Ecto neural progenitor cell (in vitro differentiated cells): ENCODE results near the gene SERPINA9.

Experiments used
- DNase-seq: peaks from one replicate; pipeline ENCODE4 v3.0.0-alpha.2; 2018; ENCODE audit warnings: low spot score

Gene SERPINA9

GRCh38 chr14:94462763-94463572 is 13.0 kb downstream of the SERPINA9 start:
- no peak for DNase-seq

- no peak for DNase-seq
Observed at GRCh38 chr14:94462219-94462551, 13.8 kb downstream of the SERPINA9 start.

- DNase-seq = peak; percentile 21
Observed at GRCh38 chr14:94461526-94462218, 14.3 kb downstream of the SERPINA9 start.

GRCh38 chr14:94460631-94461416 is 15.2 kb downstream of the SERPINA9 start:
- peak; percentile 18 for DNase-seq

GRCh38 chr14:94458558-94459205 is 17.3 kb downstream of the SERPINA9 start:
- no peak for DNase-seq

- no peak for DNase-seq
Observed at GRCh38 chr14:94458096-94458495, 17.9 kb downstream of the SERPINA9 start.

GRCh38 chr14:94455928-94456327 is 20.1 kb downstream of the SERPINA9 start:
- no peak for DNase-seq

GRCh38 chr14:94451826-94452225 is 24.2 kb downstream of the SERPINA9 start:
- peak; percentile 31 for DNase-seq

GRCh38 chr14:94451091-94451771 is 24.8 kb downstream of the SERPINA9 start:
- DNase-seq = peak; percentile 26

GRCh38 chr14:94450722-94451090 is 25.3 kb downstream of the SERPINA9 start:
- DNase-seq = peak; percentile 11

- DNase-seq = no peak
Observed at GRCh38 chr14:94449930-94450329, 26.1 kb downstream of the SERPINA9 start.

- peak; percentile 11 for DNase-seq
Observed at GRCh38 chr14:94448071-94448808, 27.8 kb downstream of the SERPINA9 start.

GRCh38 chr14:94447206-94447605 is 28.8 kb downstream of the SERPINA9 start:
- no peak for DNase-seq

- DNase-seq = no peak
Observed at GRCh38 chr14:94446126-94446525, 29.9 kb downstream of the SERPINA9 start.

- DNase-seq = no peak
Observed at GRCh38 chr14:94445003-94445402, 31.0 kb downstream of the SERPINA9 start.

- no peak for DNase-seq
Observed at GRCh38 chr14:94441531-94442205, 34.3 kb downstream of the SERPINA9 start.

- DNase-seq = no peak
Observed at GRCh38 chr14:94441130-94441529, 34.9 kb downstream of the SERPINA9 start.

GRCh38 chr14:94439453-94440057 is 36.4 kb downstream of the SERPINA9 start:
- no peak for DNase-seq

- DNase-seq = no peak
Observed at GRCh38 chr14:94428610-94429009, 47.4 kb downstream of the SERPINA9 start.

GRCh38 chr14:94427016-94427613 is 48.9 kb downstream of the SERPINA9 start:
- peak; percentile 1 for DNase-seq
